ENCODE data around the gene PPIL1. TPM values are rescaled to one million over a fixed set of nuclear protein-coding genes. Genes with fewer than 3 reads are reported as not detected.

Gene PPIL1
- total RNA-seq, 1 experiment from 2014 or later, result 72.0 TPM

DNA sequence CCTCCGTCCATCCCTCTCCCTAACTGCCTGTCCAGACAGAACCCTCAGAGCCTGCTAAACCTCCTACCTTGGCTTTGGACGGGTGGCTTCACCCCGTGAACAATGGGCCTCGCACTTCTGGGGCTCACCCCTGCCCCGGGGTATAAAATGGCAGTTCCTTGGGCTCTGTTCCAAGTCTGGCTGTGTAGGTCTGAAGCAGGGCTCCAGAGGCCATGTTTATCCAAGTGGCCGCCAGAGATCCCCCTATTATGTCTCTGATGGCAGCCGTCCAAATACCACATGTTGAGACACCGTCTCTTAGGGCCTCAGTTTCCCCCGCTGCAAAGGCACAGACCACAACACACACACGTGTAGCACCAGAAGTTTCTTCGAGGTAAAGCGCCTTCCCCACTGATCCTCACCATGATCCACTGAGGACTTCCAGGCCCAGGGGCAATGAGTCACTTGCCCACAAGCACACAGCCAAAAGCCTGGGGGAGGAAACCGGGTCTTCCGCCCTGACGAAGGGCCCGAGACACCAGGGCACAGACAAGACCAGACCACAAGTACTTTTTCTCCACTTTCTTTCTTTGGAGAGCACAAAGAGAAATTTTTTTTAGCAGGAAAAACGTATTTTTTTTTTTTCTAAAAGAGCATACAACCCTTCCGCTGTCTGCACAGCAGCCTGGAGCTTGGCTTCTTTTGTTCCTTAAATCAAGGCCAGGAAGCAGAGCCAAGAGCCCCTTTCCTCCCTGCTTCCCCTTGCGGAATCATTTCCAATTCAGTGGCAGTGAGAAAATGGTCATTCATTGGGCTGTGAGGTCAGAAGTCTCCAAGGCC lies 47.1 kb downstream of the PPIL1 start:
- no peak for DNase-seq (ENCODE audit: low spot score)
- no peak overlapping the region for H3K27ac ChIP-seq (ENCODE audit: low read depth, low read length, poor library complexity, severe bottlenecking)
- POLR2A ChIA-PET (ENCODE audit: low non-redundant PET), result no interaction called here
- no peak overlapping the region for H3K4me3 ChIP-seq (ENCODE audit: low read depth, low read length, poor library complexity, severe bottlenecking)
- no peaks in the 10 kb centered on the region for H3K4me1 ChIP-seq (ENCODE audit: insufficient read depth, low read length, poor library complexity, severe bottlenecking)
- no peak for TF ChIP-seq EZH2 (IDR thresholded peaks at IDR 0.05; ENCODE audit: borderline replicate concordance, low read depth, low read length, poor library complexity, severe bottlenecking)
- TF ChIP-seq, protein P1, sequence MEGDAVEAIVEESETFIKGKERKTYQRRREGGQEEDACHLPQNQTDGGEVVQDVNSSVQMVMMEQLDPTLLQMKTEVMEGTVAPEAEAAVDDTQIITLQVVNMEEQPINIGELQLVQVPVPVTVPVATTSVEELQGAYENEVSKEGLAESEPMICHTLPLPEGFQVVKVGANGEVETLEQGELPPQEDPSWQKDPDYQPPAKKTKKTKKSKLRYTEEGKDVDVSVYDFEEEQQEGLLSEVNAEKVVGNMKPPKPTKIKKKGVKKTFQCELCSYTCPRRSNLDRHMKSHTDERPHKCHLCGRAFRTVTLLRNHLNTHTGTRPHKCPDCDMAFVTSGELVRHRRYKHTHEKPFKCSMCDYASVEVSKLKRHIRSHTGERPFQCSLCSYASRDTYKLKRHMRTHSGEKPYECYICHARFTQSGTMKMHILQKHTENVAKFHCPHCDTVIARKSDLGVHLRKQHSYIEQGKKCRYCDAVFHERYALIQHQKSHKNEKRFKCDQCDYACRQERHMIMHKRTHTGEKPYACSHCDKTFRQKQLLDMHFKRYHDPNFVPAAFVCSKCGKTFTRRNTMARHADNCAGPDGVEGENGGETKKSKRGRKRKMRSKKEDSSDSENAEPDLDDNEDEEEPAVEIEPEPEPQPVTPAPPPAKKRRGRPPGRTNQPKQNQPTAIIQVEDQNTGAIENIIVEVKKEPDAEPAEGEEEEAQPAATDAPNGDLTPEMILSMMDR (conservative IDR thresholded peaks at IDR 0.05; ENCODE audit: low read depth, low read length), result no peak
- no TSS peak for BruUV-seq (replicated peaks)
- CTCF ChIA-PET, result no interaction called here
- no peaks in the 10 kb centered on the region for H3K36me3 ChIP-seq (ENCODE audit: insufficient read depth, low read length, poor library complexity, severe bottlenecking)
- no peaks in the 10 kb centered on the region for H3K27me3 ChIP-seq (replicated peaks; ENCODE audit: insufficient read depth, low read depth, low read length, poor library complexity)
- intact Hi-C loops (cut with micrococcal nuclease; ENCODE audit: unreplicated experiment), result no loop called here
- H3K9me3 ChIP-seq (ENCODE audit: low read depth, low read length, poor library complexity, severe bottlenecking), result no peaks in the 10 kb centered on the region

DNA sequence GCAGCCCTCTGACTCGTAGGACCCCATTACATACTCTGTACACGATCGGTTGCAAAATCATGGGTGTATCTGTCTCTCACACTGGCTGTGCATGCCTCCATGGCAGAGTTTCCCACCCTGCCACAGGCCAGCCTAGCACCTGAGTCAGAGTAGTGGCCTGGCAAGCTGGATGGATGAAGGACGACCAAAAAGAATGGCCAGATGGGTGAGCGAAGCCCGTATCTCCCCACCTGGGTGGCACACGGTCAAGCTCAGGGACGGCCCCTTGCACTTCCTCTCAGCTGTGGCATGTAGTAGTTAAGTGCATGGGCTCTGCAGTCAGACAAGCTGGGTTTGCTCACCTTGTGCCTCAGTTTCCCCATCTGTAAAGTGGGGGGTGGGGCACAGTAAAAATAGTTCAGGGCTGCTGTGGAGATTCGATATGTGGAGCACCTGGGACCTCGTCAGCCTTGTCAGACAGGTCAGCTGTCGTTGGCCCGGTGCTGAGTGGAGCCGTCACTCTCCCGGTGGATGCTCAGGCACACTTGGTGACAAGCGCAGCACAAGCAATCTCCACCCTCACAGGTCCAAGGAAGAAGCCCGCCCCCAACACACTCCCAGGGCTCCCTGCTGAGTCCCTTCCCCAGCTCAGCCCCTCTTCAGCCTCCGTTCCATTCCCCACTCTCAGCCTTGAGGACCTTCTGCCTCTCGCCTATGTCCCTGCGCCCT lies 47.9 kb downstream of the PPIL1 start:
- intact Hi-C loops (cut with micrococcal nuclease; ENCODE audit: unreplicated experiment), result no loop called here
- H3K27ac ChIP-seq (ENCODE audit: low read depth, low read length, poor library complexity, severe bottlenecking), result no peak overlapping the region
- no peak for DNase-seq (ENCODE audit: low spot score)
- H3K27me3 ChIP-seq (replicated peaks; ENCODE audit: insufficient read depth, low read depth, low read length, poor library complexity), result no peaks in the 10 kb centered on the region
- H3K36me3 ChIP-seq (ENCODE audit: insufficient read depth, low read length, poor library complexity, severe bottlenecking), result no peaks in the 10 kb centered on the region
- no TSS peak for BruUV-seq (replicated peaks)
- no peaks in the 10 kb centered on the region for H3K4me1 ChIP-seq (ENCODE audit: insufficient read depth, low read length, poor library complexity, severe bottlenecking)
- ChIA-PET CTCF (no interaction called here), POLR2A (ENCODE audit: low non-redundant PET) (no interaction called here)
- TF ChIP-seq EZH2 (IDR thresholded peaks at IDR 0.05; ENCODE audit: borderline replicate concordance, low read depth, low read length, poor library complexity, severe bottlenecking), result no peak
- TF ChIP-seq, protein P1 (conservative IDR thresholded peaks at IDR 0.05; ENCODE audit: low read depth, low read length), result no peak
- H3K4me3 ChIP-seq (ENCODE audit: low read depth, low read length, poor library complexity, severe bottlenecking), result no peak overlapping the region
- no peaks in the 10 kb centered on the region for H3K9me3 ChIP-seq (ENCODE audit: low read depth, low read length, poor library complexity, severe bottlenecking)

DNA sequence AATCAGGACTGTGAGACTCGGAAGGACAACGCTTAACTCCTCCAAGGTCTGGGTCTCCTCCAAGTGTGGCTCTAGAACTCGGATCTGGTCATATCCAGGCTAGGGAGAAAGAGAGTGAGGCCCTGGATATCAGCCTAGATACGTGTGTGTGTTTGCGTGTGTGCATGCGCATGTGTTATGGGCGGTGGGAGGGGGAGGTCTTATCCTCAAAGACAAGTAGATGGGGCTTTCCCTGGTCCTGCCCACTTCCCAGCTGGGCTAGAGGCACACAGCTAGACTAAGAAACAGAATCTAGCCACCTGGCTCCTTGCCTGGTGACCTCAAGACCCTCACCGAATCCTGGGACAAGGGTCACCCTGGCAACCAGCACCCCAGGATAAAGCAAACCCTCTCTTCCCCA lies 48.6 kb downstream of the PPIL1 start:
- intact Hi-C loops (cut with micrococcal nuclease; ENCODE audit: unreplicated experiment), result no loop called here
- POLR2A ChIA-PET (ENCODE audit: low non-redundant PET), result no interaction called here

More for the DNA sequence above, 48.6 kb downstream of the PPIL1 start:
- no peak for TF ChIP-seq EZH2 (IDR thresholded peaks at IDR 0.05; ENCODE audit: borderline replicate concordance, low read depth, low read length, poor library complexity, severe bottlenecking)
- TF ChIP-seq, protein P1 (conservative IDR thresholded peaks at IDR 0.05; ENCODE audit: low read depth, low read length), result no peak
- no TSS peak for BruUV-seq (replicated peaks)
- Histone ChIP-seq H3K4me3 (ENCODE audit: low read depth, low read length, poor library complexity, severe bottlenecking) (no peak overlapping the region), H3K4me1 (ENCODE audit: insufficient read depth, low read length, poor library complexity, severe bottlenecking) (no peaks in the 10 kb centered on the region), H3K27ac (ENCODE audit: low read depth, low read length, poor library complexity, severe bottlenecking) (no peak overlapping the region), H3K9me3 (ENCODE audit: low read depth, low read length, poor library complexity, severe bottlenecking) (no peaks in the 10 kb centered on the region), H3K27me3 (replicated peaks; ENCODE audit: insufficient read depth, low read depth, low read length, poor library complexity) (no peaks in the 10 kb centered on the region), H3K36me3 (ENCODE audit: insufficient read depth, low read length, poor library complexity, severe bottlenecking) (no peaks in the 10 kb centered on the region)
- DNase-seq (ENCODE audit: low spot score), result no peak
- CTCF ChIA-PET, result no interaction called here
